Common myeloid progenitor, CD34-positive (primary cell): ENCODE measurements around the gene NDC80.

Experiments used
- CTCF ChIA-PET: fragments of 350-600 bp; sonication (Branson Sonifier 250); formaldehyde crosslinking; loops from one replicate; lab custom pipeline; 2021; ENCODE audit warnings: antibody characterized with exemption; lab: Charles Lee
- POLR2A ChIA-PET: fragments of 350-600 bp; sonication (Branson Sonifier 250); formaldehyde crosslinking; loops from one replicate; lab custom pipeline; 2021; ENCODE audit warnings: antibody characterized with exemption; lab: Charles Lee
- DNase-seq, 3 donors: peaks; one replicate each; pipeline versions ENCODE4 v3.0.0 to v3.0.0-alpha.2; 2013
- H3K27ac ChIP-seq, 2 experiments: 1 replicate in 1 of 2; 2 replicates in 1 of 2; pipeline ENCODE4 v1.7.0; 2013; ENCODE audit warnings: inconsistent platforms in 2 of 2, low read length in 2 of 2, mild to moderate bottlenecking in 2 of 2, low read depth in 1 of 2, moderate library complexity in 1 of 2; ENCODE audit not compliant: severe bottlenecking in 2 of 2, insufficient read depth in 1 of 2, poor library complexity in 1 of 2
- H3K27me3 ChIP-seq, 5 experiments: replicated peaks in 2 of 5; 1 replicate in 3 of 5; 2 replicates in 2 of 5; pipeline versions ENCODE4 v1.6.1 to v1.7.0; 2013; ENCODE audit warnings: low read length in 4 of 5, mild to moderate bottlenecking in 2 of 5, moderate library complexity in 2 of 5, inconsistent platforms in 1 of 5; ENCODE audit not compliant: insufficient read depth in 5 of 5, control insufficient read depth in 4 of 5
- H3K36me3 ChIP-seq, 4 experiments: 1 replicate in 2 of 4; 2 replicates in 2 of 4; pipeline versions ENCODE4 v1.6.1 to v1.7.0; 2013; ENCODE audit warnings: low read length in 3 of 4, control low read depth in 1 of 4, mild to moderate bottlenecking in 1 of 4; ENCODE audit not compliant: control insufficient read depth in 4 of 4, insufficient read depth in 4 of 4
- H3K4me1 ChIP-seq, 4 experiments: 1 replicate in 3 of 4; 2 replicates in 1 of 4; pipeline versions ENCODE4 v1.6.1 to v1.7.1; 2013; ENCODE audit warnings: low read length in 3 of 4, mild to moderate bottlenecking in 3 of 4, control low read depth in 1 of 4, inconsistent platforms in 1 of 4, moderate library complexity in 1 of 4; ENCODE audit not compliant: control insufficient read depth in 4 of 4, insufficient read depth in 4 of 4; ENCODE audit errors: control extremely low read depth in 1 of 4
- H3K4me3 ChIP-seq, 7 experiments: 1 replicate in 4 of 7; 2 replicates in 3 of 7; pipeline versions ENCODE4 v1.5.1 to v1.7.0; 2013; ENCODE audit warnings: mild to moderate bottlenecking in 7 of 7, low read length in 6 of 7, moderate library complexity in 6 of 7, inconsistent platforms in 2 of 7, low read depth in 2 of 7, control low read depth in 1 of 7; ENCODE audit not compliant: insufficient read depth in 4 of 7, control insufficient read depth in 1 of 7; ENCODE audit errors: extremely low read depth in 1 of 7
- H3K9me3 ChIP-seq, 5 experiments: 1 replicate in 4 of 5; 2 replicates in 1 of 5; pipeline versions ENCODE4 v1.6.1 to v1.7.1; 2013; ENCODE audit warnings: low read length in 4 of 5, mild to moderate bottlenecking in 2 of 5, inconsistent platforms in 1 of 5, low read depth in 1 of 5, moderate library complexity in 1 of 5; ENCODE audit not compliant: control insufficient read depth in 4 of 5, insufficient read depth in 2 of 5; ENCODE audit errors: control extremely low read depth in 1 of 5
- WGBS: methylation state at CpG from one replicate; pipeline ENCODE4 v1.1.5; 2013; ENCODE audit not compliant: insufficient coverage; 5-methylcytosine and 5-hydroxymethylcytosine counted together

The NDC80 gene

DNA sequence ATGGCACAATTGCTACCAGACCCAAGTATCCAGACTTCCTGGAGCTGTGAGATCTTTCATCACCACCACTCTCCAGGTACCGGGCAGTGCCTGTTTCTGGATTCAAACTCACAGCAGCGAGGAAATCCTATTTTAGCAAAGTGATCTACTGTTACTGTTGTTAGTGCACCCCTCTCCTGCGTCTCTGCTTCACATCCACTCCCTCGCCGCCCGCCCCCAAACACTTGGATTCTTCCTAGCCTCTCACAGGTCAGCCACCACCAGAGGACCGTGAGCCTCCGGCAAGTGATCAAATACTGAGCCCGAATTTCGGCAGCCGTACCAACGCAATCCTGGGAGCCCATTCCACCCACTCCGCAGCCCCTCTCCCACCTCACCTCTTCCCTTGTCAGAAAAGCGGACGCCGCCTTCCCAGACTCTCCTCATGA, 571 bp upstream of the NDC80 start:
- no peaks in the 10 kb centered on the region for H3K9me3 ChIP-seq
- DNase-seq = peak; percentile 77 to 85 (median 77)
- ChIA-PET CTCF (interaction anchor here (0.8 kb wide), 2 partner anchors 80 to 131 kb away, joined by 3 to 5 read pairs; no protein-coding TSS in a partner anchor), POLR2A (interaction anchor here (1.0 kb wide), 1 partner anchor 19 kb away, joined by 3 read pairs; no protein-coding TSS in a partner anchor)
- H3K27me3 ChIP-seq = no peaks in the 10 kb centered on the region
- peaks cover 19 to 39% (median 29%) of the 10 kb centered on the region in 4 experiments for H3K4me1 ChIP-seq
- 0% methylated on average over 4 of the region's 16 CpGs for WGBS
- peak overlapping the region; percentile 91 to 98 for H3K27ac ChIP-seq
- H3K4me3 ChIP-seq = peak overlapping the region; percentile 56 to 100 (median 97)
- peaks cover 0 to 14% (median 7%) of the 10 kb centered on the region in 4 experiments for H3K36me3 ChIP-seq

DNA sequence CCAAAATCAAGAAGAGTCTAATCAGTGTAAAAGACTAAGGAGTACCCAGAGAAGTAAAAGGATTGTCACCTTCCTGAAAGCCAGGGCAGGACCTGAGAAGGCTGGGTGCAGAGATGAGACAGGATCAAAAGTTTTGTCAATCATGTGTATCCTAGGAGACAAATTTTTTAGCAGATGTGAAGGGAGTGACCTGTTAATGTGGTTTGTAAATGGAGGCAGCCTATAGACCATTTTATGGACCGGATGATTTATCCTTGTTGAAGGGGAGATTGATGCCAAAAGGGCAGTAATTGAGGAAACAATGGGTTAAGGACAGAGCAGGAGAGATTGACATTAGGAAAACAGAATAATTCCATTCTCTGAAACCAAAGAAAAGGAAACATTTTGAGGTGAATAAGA, 813 bp downstream of the NDC80 start:
- no peaks in the 10 kb centered on the region for H3K9me3 ChIP-seq
- peak in 2 of 3 donors; percentile 1 to 15 for DNase-seq
- H3K36me3 ChIP-seq = peaks cover 0 to 12% (median 4%) of the 10 kb centered on the region in 4 experiments
- H3K27ac ChIP-seq = peak overlapping the region in 1 of 2 experiments; percentile 98
- no peaks in the 10 kb centered on the region for H3K27me3 ChIP-seq
- ChIA-PET CTCF (no interaction called here), POLR2A (interaction anchor here (0.8 to 1.3 kb wide), 2 partner anchors 83 to 84 kb away, joined by 3 read pairs; partner anchors contain the start of gene SMCHD1)
- WGBS = 10% methylated on average over 1 of the region's 1 CpG
- H3K4me3 ChIP-seq = peak overlapping the region in 6 of 7 experiments; percentile 83 to 100 (median 97)
- H3K4me1 ChIP-seq = peaks cover 19 to 39% (median 29%) of the 10 kb centered on the region in 4 experiments

DNA sequence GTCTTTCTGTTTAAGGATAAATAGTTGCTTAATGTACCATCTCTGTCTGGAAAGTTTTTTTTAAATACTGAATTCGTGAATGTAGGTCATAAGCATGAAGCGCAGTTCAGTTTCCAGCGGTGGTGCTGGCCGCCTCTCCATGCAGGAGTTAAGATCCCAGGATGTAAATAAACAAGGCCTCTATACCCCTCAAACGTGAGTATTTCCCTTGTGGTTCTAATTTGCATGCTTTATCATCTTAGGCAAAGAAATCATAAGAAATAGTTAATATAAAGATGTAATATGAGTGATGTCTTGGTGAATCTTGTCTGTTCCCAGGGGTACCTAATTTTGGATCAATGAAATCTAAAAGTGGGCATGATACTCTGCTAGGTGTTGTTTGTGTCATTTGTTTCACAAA, 1.5 kb downstream of the NDC80 start:
- H3K27ac ChIP-seq = peak overlapping the region; percentile 6 to 44
- H3K4me3 ChIP-seq = peak overlapping the region in 5 of 7 experiments; percentile 11 to 97 (median 95)
- WGBS = 98% methylated on average over 4 of the region's 5 CpGs
- ChIA-PET POLR2A (no interaction called here), CTCF (no interaction called here)
- peaks cover 0 to 18% (median 2%) of the 10 kb centered on the region in 4 experiments for H3K36me3 ChIP-seq
- peaks cover 19 to 40% (median 30%) of the 10 kb centered on the region in 4 experiments for H3K4me1 ChIP-seq
- no peaks in the 10 kb centered on the region for H3K27me3 ChIP-seq
- H3K9me3 ChIP-seq = no peaks in the 10 kb centered on the region
- DNase-seq = no peak

DNA sequence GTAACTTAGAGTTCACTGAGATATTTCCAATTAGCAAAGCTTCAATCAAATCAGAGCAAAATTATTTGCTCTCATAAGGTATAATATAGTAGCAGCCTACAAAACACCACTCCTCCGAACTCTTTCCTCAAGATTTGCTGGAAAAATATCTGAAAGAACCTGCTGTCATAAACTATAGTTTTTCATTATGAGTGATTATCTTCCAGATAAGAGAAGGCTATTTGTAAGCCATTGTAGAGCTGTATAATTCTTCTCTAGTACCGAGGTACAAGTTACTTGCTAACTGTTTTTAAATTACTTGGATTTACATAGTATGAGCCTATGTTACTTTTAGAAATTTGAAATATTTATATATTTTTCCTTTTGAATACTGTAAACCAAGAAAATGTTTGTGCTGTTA, 2.1 kb downstream of the NDC80 start:
- H3K4me3 ChIP-seq = peak overlapping the region in 2 of 7 experiments; percentile 4 to 97
- ChIA-PET POLR2A (no interaction called here), CTCF (interaction anchor here (0.5 kb wide), 1 partner anchor 17 kb away, joined by 3 read pairs; no protein-coding TSS in a partner anchor)
- H3K36me3 ChIP-seq = peaks cover 0 to 23% (median 3%) of the 10 kb centered on the region in 4 experiments
- no peaks in the 10 kb centered on the region for H3K27me3 ChIP-seq
- no peaks in the 10 kb centered on the region for H3K9me3 ChIP-seq
- DNase-seq = no peak
- peaks cover 19 to 41% (median 30%) of the 10 kb centered on the region in 4 experiments for H3K4me1 ChIP-seq
- peak overlapping the region; percentile 6 to 44 for H3K27ac ChIP-seq
- WGBS = no CpG with 5 or more reads among the region's 2 CpGs

DNA sequence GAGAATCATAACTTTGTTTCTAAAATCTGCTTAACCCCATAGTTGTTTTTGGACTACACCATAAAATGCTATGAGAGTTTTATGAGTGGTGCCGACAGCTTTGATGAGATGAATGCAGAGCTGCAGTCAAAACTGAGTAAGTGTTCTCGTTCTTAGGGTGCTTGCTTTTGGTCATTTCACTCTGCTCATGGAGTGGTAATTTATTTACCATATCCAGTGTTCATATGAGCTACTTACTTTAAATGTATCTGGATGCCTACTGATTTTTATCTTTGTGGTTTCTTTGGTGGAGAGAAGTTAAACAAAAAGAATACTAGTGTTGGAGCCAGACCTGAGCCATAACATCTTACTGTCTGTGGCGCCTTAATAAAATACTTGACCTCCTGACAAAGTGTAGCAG, 16.4 kb downstream of the NDC80 start:
- Histone ChIP-seq H3K9me3 (no peaks in the 10 kb centered on the region), H3K4me1 (peaks cover 0 to 6% (median 0%) of the 10 kb centered on the region in 4 experiments), H3K27ac (no peak overlapping the region), H3K27me3 (no peaks in the 10 kb centered on the region), H3K4me3 (no peak overlapping the region), H3K36me3 (peaks cover 7 to 62% (median 21%) of the 10 kb centered on the region in 4 experiments)
- 100% methylated on average over 2 of the region's 3 CpGs for WGBS
- DNase-seq = no peak
- ChIA-PET POLR2A (no interaction called here), CTCF (no interaction called here)

DNA sequence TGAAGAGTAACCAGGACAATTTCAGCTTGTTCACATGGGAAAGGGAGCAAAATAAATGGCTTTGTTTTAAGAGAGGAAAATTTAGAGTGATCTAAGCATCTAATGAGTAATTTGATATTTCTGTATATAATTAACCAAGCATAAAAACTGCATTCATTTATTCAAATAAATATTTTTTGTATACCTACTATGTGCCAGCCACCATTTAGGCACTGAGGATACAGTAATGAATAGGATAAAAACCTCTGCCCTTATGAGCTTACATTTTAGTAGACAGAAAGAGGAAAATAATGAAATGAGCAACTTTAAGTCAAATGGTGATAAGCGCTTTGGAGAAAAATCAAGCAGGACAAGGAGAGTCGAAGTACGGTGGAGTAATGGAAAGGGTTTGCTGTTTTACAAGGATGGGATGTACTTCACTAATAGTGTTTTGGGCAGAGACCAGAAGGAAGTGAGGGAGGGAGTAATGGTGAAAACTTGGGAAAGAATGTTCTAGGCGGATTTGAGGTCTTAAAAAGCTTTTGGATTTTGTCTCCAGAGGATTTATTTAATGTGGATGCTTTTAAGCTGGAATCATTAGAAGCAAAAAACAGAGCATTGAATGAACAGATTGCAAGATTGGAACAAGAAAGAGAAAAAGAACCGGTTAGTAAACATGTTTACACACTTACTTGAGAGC, 17.4 kb downstream of the NDC80 start:
- Histone ChIP-seq H3K4me3 (no peak overlapping the region), H3K9me3 (no peaks in the 10 kb centered on the region), H3K27me3 (no peaks in the 10 kb centered on the region), H3K4me1 (peaks cover 0 to 6% (median 0%) of the 10 kb centered on the region in 4 experiments), H3K36me3 (peaks cover 7 to 57% (median 22%) of the 10 kb centered on the region in 4 experiments), H3K27ac (peak overlapping the region; percentile 9 to 13)
- 100% methylated on average over 4 of the region's 5 CpGs for WGBS
- POLR2A ChIA-PET = interaction anchor here (0.6 to 1.3 kb wide), 2 partner anchors 18 to 112 kb away, joined by 3 read pairs; partner anchors contain the start of genes METTL4 and NDC80
- no peak for DNase-seq
- CTCF ChIA-PET = interaction anchor here (0.8 kb wide), 1 partner anchor 15 kb away, joined by 3 read pairs; no protein-coding TSS in a partner anchor
